NCI-H446 treated with DMSO at 0.1 percent for 48 hours (cell line): Measurements from ENCODE around the gene SUPT5H.
"Not testable (repeated sequence)": the region's sequence is repeated elsewhere in the genome, so short reads cannot be mapped to it uniquely, and the experiment has no call there.

ENCODE experiments used
- DNase-seq: peaks from one replicate; lab custom pipeline; 2025; lab: John Stamatoyannopoulos, UW

The SUPT5H gene

GRCh38 chr19:39425744-39426143, 19.6 kb upstream of the SUPT5H start:
- no peak for DNase-seq

GRCh38 chr19:39426170-39426569, 19.2 kb upstream of the SUPT5H start:
- DNase-seq, result no peak

GRCh38 chr19:39427707-39428106, 17.7 kb upstream of the SUPT5H start:
- no peak for DNase-seq

GRCh38 chr19:39428283-39429112, 16.9 kb upstream of the SUPT5H start:
- DNase-seq, result no peak

- DNase-seq, result no peak
These were observed 14.4 kb upstream of the SUPT5H start for GRCh38 chr19:39430675-39431593.

- DNase-seq, result no peak
These were observed 12.7 kb upstream of the SUPT5H start for GRCh38 chr19:39432677-39433025.

- no peak for DNase-seq
These were observed 11.8 kb upstream of the SUPT5H start for GRCh38 chr19:39433480-39434079.

- DNase-seq, result no peak
These were observed 11.0 kb upstream of the SUPT5H start for GRCh38 chr19:39434123-39435076.

- DNase-seq, result peak; percentile 98
These were observed 9.7 kb upstream of the SUPT5H start, which contains the start of gene RPS16 for GRCh38 chr19:39435499-39436349. RPS16 (minus strand) TSS chr19:39435949; CDS start chr19:39435895, 54 bp downstream.

- no peak for DNase-seq
These were observed 9.0 kb upstream of the SUPT5H start for GRCh38 chr19:39436350-39436716.

- no peak for DNase-seq
These were observed 7.0 kb upstream of the SUPT5H start for GRCh38 chr19:39438270-39438934.

GRCh38 chr19:39444598-39445195, 685 bp upstream of the SUPT5H start:
- DNase-seq, result no peak

GRCh38 chr19:39446365-39447084, 1.1 kb downstream of the SUPT5H start:
- no peak for DNase-seq

- no peak for DNase-seq
These were observed 2.9 kb downstream of the SUPT5H start for GRCh38 chr19:39448271-39448670.

- DNase-seq, result no peak
These were observed 3.9 kb downstream of the SUPT5H start for GRCh38 chr19:39449116-39449797.

- not testable (repeated sequence) for DNase-seq
These were observed 5.9 kb downstream of the SUPT5H start for GRCh38 chr19:39451257-39451656.

GRCh38 chr19:39463403-39463802, 18.0 kb downstream of the SUPT5H start:
- DNase-seq, result no peak
